CD14-positive monocyte (primary cell): ENCODE measurements around the gene SERPINB1. TPM values are rescaled to one million over a fixed set of nuclear protein-coding genes. Genes with fewer than 3 reads are reported as not detected.

Experiments used
- DNase-seq, 3 donors: peaks; one replicate each; pipeline ENCODE4 v3.0.0-alpha.2; 2011 to 2022
- H2AFZ ChIP-seq: 2 replicates; pipeline ENCODE4 v1.6.0; 2012; ENCODE audit warnings: mild to moderate bottlenecking, low read depth, low read length, inconsistent platforms; ENCODE audit not compliant: insufficient read depth, poor library complexity, severe bottlenecking
- H3K27ac ChIP-seq, 2 donors: 1 replicate in 1 of 2; 2 replicates in 1 of 2; pipeline ENCODE4 v1.5.1; 2012 to 2013; ENCODE audit warnings: low read length in 2 of 2, control low read depth in 1 of 2, inconsistent platforms in 1 of 2, low read depth in 1 of 2, mild to moderate bottlenecking in 1 of 2
- H3K27me3 ChIP-seq, 2 donors: one replicate each; pipeline versions ENCODE4 v1.6.0 to v1.6.1; 2011 to 2013; ENCODE audit warnings: low read length in 2 of 2; ENCODE audit not compliant: control insufficient read depth in 2 of 2, insufficient read depth in 2 of 2
- H3K36me3 ChIP-seq, 2 donors: replicated peaks in 1 of 2; 1 replicate in 1 of 2; 2 replicates in 1 of 2; pipeline versions ENCODE4 v1.5.1 to v1.6.1; 2012 to 2013; ENCODE audit warnings: low read length in 2 of 2, control low read depth in 1 of 2, inconsistent platforms in 1 of 2, mild to moderate bottlenecking in 1 of 2; ENCODE audit not compliant: insufficient read depth in 2 of 2, control insufficient read depth in 1 of 2
- H3K4me1 ChIP-seq, 2 donors: 1 replicate in 1 of 2; 2 replicates in 1 of 2; pipeline versions ENCODE4 v1.5.1 to v1.6.1; 2012 to 2013; ENCODE audit warnings: low read length in 2 of 2, control low read depth in 1 of 2, inconsistent platforms in 1 of 2, mild to moderate bottlenecking in 1 of 2, moderate library complexity in 1 of 2; ENCODE audit not compliant: insufficient read depth in 2 of 2, control insufficient read depth in 1 of 2
- H3K4me2 ChIP-seq: replicated peaks from 2 replicates; pipeline ENCODE3; 2012; ENCODE audit warnings: low read length, moderate library complexity, mild to moderate bottlenecking; ENCODE audit not compliant: poor library complexity, severe bottlenecking; ENCODE audit errors: extremely low read depth
- H3K4me3 ChIP-seq, 3 experiments: fragments of 200-600 bp in 1 of 3; sonication (generic) in 1 of 3; replicated peaks in 1 of 3; 1 replicate in 2 of 3; 2 replicates in 1 of 3; pipeline ENCODE4 v1.5.1; 2011 to 2013; ENCODE audit warnings: low read length in 3 of 3, mild to moderate bottlenecking in 3 of 3, control low read depth in 2 of 3, low read depth in 2 of 3, inconsistent platforms in 1 of 3, moderate library complexity in 1 of 3
- H3K79me2 ChIP-seq: 2 replicates; pipeline ENCODE4 v1.6.0; 2012; ENCODE audit warnings: mild to moderate bottlenecking, control low read depth, inconsistent platforms, low read length, moderate library complexity; ENCODE audit not compliant: insufficient read depth
- H3K9ac ChIP-seq: 2 replicates; pipeline ENCODE4 v1.6.0; 2017; ENCODE audit warnings: low read length, mild to moderate bottlenecking; ENCODE audit not compliant: insufficient read depth, poor library complexity, severe bottlenecking
- H3K9me3 ChIP-seq, 2 donors: replicated peaks in 1 of 2; 1 replicate in 1 of 2; 2 replicates in 1 of 2; pipeline versions ENCODE4 v1.5.1 to v1.6.1; 2012 to 2013; ENCODE audit warnings: low read length in 2 of 2, control low read depth in 1 of 2; ENCODE audit not compliant: control insufficient read depth in 1 of 2, insufficient read depth in 1 of 2
- H4K20me1 ChIP-seq: 2 replicates; pipeline ENCODE4 v1.6.0; 2012; ENCODE audit warnings: mild to moderate bottlenecking, low read length, control low read depth, moderate library complexity; ENCODE audit not compliant: insufficient read depth
- H3K27ac Mint-ChIP-seq, 7 donors: one replicate each; pipeline ENCODE4 v1.8.0; 2020; ENCODE audit warnings: mild to moderate bottlenecking in 7 of 7, mixed read lengths in 7 of 7, moderate library complexity in 6 of 7, inconsistent platforms in 2 of 7
- H3K27me3 Mint-ChIP-seq, 3 donors: one replicate each; pipeline ENCODE4 v1.8.0; 2021 to 2022; ENCODE audit warnings: low read depth in 3 of 3, mild to moderate bottlenecking in 3 of 3, mixed read lengths in 3 of 3, moderate library complexity in 3 of 3, inconsistent platforms in 1 of 3
- H3K36me3 Mint-ChIP-seq, 2 donors: one replicate each; pipeline ENCODE4 v1.8.0; 2020; ENCODE audit warnings: mixed read lengths in 2 of 2, inconsistent platforms in 1 of 2, mild to moderate bottlenecking in 1 of 2
- H3K4me1 Mint-ChIP-seq: one replicate; pipeline ENCODE4 v1.8.0; 2020; ENCODE audit warnings: mild to moderate bottlenecking, mixed read lengths
- H3K4me3 Mint-ChIP-seq, 2 donors: one replicate each; pipeline ENCODE4 v1.8.0; 2020; ENCODE audit warnings: mild to moderate bottlenecking in 2 of 2, mixed read lengths in 2 of 2, moderate library complexity in 1 of 2
- H3K9me3 Mint-ChIP-seq, 7 donors: one replicate each; pipeline ENCODE4 v1.8.0; 2020 to 2022; ENCODE audit warnings: mixed read lengths in 7 of 7, mild to moderate bottlenecking in 6 of 7, moderate library complexity in 6 of 7, inconsistent platforms in 2 of 7
- CTCF ChIP-seq: fragments of 200-600 bp; IDR thresholded peaks from one replicate; pipeline ENCODE4 v1.8.0; 2022; ENCODE audit warnings: antibody characterized with exemption, mild to moderate bottlenecking
- WGBS: methylation state at CpG from one replicate; pipeline ENCODE4 v1.1.5; 2013; ENCODE audit warnings: missing lambda C conversion rate; ENCODE audit not compliant: insufficient coverage; 5-methylcytosine and 5-hydroxymethylcytosine counted together
- intact Hi-C, 2 donors: fragments of 100-400 bp; cut with micrococcal nuclease; formaldehyde crosslinking; loops; one replicate each; pipeline versions ENCODE4 v1.15.0 to v1.15.1; 2023
- polyA plus RNA-seq, 3 donors: library from polyadenylated mRNA; depleted of rRNA in 1 of 3; unstranded in 2 of 3; stranded (reverse) in 1 of 3; fragments of 300-500 nt in 2 of 3; fragments of >200 nt in 1 of 3; fragmentation: Illumina TruSeq in 2 of 3; gene quantifications; 1 replicate in 2 of 3; 2 replicates in 1 of 3; pipeline ENCODE4 v1.2.3, GENCODE V29; 2012 to 2021

SERPINB1 gene
- polyA plus RNA-seq, 3 donors: 126 to 307 (median 306) TPM

DNA sequence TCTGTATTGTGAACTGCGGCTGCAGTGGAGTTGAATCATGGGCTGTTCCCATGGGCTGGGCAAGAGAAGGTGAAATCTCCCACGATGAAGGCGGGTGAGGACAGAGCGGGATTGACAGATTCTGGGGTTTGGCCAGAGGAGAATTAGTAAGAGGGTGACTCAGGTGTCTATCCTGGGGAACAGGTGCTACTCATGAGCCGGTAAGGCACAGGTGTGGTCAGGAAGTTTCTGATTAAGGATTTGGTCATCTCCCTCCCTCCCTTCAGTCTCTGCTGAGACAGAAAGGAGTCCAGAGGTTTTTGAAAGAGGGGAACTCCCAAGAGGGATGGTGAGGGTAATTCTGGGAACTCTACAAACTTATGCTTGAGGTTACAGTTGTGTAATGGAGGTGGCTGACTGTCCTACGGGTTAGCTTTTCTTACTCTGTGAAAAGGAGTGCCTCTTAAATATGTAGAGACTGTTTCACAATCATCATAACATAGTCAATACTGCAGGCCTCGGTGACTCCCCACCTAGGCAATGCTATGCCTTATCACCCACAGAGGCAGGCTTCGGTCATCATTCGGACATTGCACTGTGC is 31.5 kb downstream of the SERPINB1 start:
- Mint-ChIP-seq H3K36me3 (peaks cover 3% of the 10 kb centered on the region in 2 donors), H3K4me3 (no peak overlapping the region), H3K4me1 (peaks cover 43% of the 10 kb centered on the region), H3K27ac (peak overlapping the region in 5 of 7 donors; percentile 59 to 89 (median 64)), H3K27me3 (peaks cover 0 to 8% (median 2%) of the 10 kb centered on the region in 3 donors), H3K9me3 (peaks cover 0 to 3% (median 0%) of the 10 kb centered on the region in 7 donors)
- H3K79me2 ChIP-seq: no peaks in the 10 kb centered on the region
- no peaks in the 10 kb centered on the region for H3K9me3 ChIP-seq
- no peaks in the 10 kb centered on the region for H4K20me1 ChIP-seq
- H3K36me3 ChIP-seq: no peaks in the 10 kb centered on the region
- no peak overlapping the region for H3K4me3 ChIP-seq
- no peak overlapping the region for H2AFZ ChIP-seq
- DNase-seq: peak; percentile 36 to 83 (median 48)
- intact Hi-C loops: no loop called here
- H3K9ac ChIP-seq: no peak overlapping the region
- TF ChIP-seq CTCF: no peak
- WGBS: 73% methylated on average over 3 of the region's 9 CpGs
- H3K27me3 ChIP-seq: no peaks in the 10 kb centered on the region
- H3K27ac ChIP-seq: no peak overlapping the region
- peaks cover 20 to 30% of the 10 kb centered on the region in 2 donors for H3K4me1 ChIP-seq
- H3K4me2 ChIP-seq: no peak overlapping the region

DNA sequence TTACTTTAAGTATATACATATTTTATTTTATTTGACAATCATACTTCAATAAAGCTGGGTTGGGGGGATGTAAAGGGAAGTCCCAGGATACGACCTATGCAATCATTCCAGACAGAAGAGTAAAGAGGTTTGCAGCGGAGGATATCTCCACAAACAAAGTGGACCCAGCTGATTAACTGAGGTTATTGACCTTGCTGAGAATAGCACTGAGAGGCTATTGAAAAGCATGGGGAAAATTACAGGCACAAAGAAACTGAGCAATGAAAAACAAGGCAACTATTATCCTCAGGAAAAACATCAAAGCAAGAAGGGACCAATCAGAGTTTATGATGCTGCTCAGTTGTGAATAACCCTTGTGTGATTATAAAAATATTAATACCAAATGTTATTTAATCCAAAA is 32.6 kb downstream of the SERPINB1 start:
- H3K36me3 ChIP-seq: no peaks in the 10 kb centered on the region
- peaks cover 51% of the 10 kb centered on the region for H3K4me1 Mint-ChIP-seq
- no peak overlapping the region for H3K9ac ChIP-seq
- H3K27ac Mint-ChIP-seq: no peak overlapping the region
- WGBS: 80% methylated on average over 1 of the region's 2 CpGs
- intact Hi-C loops: no loop called here
- H3K4me2 ChIP-seq: no peak overlapping the region
- H3K79me2 ChIP-seq: no peaks in the 10 kb centered on the region
- H3K36me3 Mint-ChIP-seq: peaks cover 3% of the 10 kb centered on the region in 2 donors
- H2AFZ ChIP-seq: no peak overlapping the region
- no peak overlapping the region for H3K4me3 Mint-ChIP-seq
- H3K4me3 ChIP-seq: no peak overlapping the region
- peaks cover 20 to 30% of the 10 kb centered on the region in 2 donors for H3K4me1 ChIP-seq
- no peak for TF ChIP-seq CTCF
- H3K27me3 Mint-ChIP-seq: peaks cover 0 to 10% (median 2%) of the 10 kb centered on the region in 3 donors
- no peak for DNase-seq
- no peaks in the 10 kb centered on the region for H4K20me1 ChIP-seq
- H3K9me3 Mint-ChIP-seq: peaks cover 0 to 1% (median 0%) of the 10 kb centered on the region in 7 donors
- H3K27me3 ChIP-seq: no peaks in the 10 kb centered on the region
- H3K27ac ChIP-seq: no peak overlapping the region
- H3K9me3 ChIP-seq: no peaks in the 10 kb centered on the region
